ENCODE measurements around the gene PCOLCE2. TPM values are rescaled to one million over a fixed set of nuclear protein-coding genes. Genes with fewer than 3 reads are reported as not detected.
"Not testable (repeated sequence)": the region's sequence is repeated elsewhere in the genome, so short reads cannot be mapped to it uniquely, and the experiment has no call there.

The PCOLCE2 gene
- total and polyA plus RNA-seq, 2 experiments from 2014 or later: 5.4 to 6.5 TPM

DNA sequence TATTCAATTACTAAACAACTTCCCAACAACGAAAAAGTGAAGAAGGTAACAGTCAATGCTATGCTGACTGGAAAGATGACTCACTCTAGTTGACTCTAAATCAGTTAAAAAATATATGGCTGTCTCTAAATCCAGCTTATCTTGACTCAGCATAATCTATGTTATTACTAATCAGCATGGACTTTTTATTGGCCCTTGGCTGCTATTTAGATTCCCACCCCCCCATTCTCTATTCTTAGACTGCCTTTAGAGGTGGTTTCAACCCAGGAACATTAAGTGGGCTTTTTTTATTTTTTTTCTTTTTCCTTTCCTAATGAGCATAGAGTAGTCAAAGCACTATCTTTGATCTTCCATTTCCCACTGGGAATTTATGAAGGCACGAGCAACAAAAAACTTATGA lies 1.9 kb downstream of the PCOLCE2 start:
- Histone ChIP-seq H3K4me1 (ENCODE audit: low read depth) (no peaks in the 10 kb centered on the region), H3K36me3 (no peaks in the 10 kb centered on the region), H3K9me3 (ENCODE audit: low read depth) (no peaks in the 10 kb centered on the region), H3K27ac (no peak overlapping the region), H3K27me3 (peaks cover 13% of the 10 kb centered on the region), H3K4me3 (no peak overlapping the region)
- peak in 1 of 2 donors; percentile 40 for DNase-seq (ENCODE audit: low read depth in 1 of 2, low spot score in 1 of 2)
- no peak for TF ChIP-seq CTCF (IDR thresholded peaks at IDR 0.05; ENCODE audit: low read depth, low read length)

- no peaks in the 10 kb centered on the region for H3K36me3 ChIP-seq
- H3K4me1 ChIP-seq (ENCODE audit: low read depth): no peaks in the 10 kb centered on the region
- TF ChIP-seq CTCF (IDR thresholded peaks at IDR 0.05; ENCODE audit: low read depth, low read length): no peak
- H3K4me3 ChIP-seq: no peak overlapping the region
- no peak overlapping the region for H3K27ac ChIP-seq
- no peaks in the 10 kb centered on the region for H3K9me3 ChIP-seq (ENCODE audit: low read depth)
- no peak for DNase-seq (ENCODE audit: low read depth in 1 of 2, low spot score in 1 of 2)
- peaks cover 13% of the 10 kb centered on the region for H3K27me3 ChIP-seq
Measured at GRCh38 chr3:142886021-142886420, 2.9 kb downstream of the PCOLCE2 start.

GRCh38 chr3:142884531-142884930 lies 4.4 kb downstream of the PCOLCE2 start:
- no peak for DNase-seq (ENCODE audit: low read depth in 1 of 2, low spot score in 1 of 2)
- Histone ChIP-seq H3K4me3 (no peak overlapping the region), H3K27me3 (peaks cover 7% of the 10 kb centered on the region), H3K4me1 (ENCODE audit: low read depth) (no peaks in the 10 kb centered on the region), H3K27ac (no peak overlapping the region), H3K9me3 (ENCODE audit: low read depth) (no peaks in the 10 kb centered on the region), H3K36me3 (no peaks in the 10 kb centered on the region)
- no peak for TF ChIP-seq CTCF (IDR thresholded peaks at IDR 0.05; ENCODE audit: low read depth, low read length)

DNA sequence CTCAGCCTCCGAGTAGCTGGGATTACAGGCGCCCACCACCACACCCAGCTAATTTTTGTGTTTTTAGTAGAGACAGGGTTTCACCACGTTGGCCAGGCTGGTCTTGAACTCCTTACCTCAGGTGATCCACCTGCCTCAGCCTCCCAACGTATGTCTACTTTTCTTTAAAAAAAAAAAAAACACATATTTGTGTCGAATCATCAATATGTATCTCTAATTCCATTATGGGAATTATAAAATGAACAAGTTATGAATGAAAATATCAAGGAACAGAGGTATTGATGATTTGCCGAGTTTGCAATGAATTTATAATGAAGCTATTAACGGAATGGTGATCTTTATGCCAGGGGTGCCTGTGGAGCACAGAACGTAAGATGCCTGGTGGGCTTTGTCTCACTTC lies 5.3 kb downstream of the PCOLCE2 start:
- H3K4me3 ChIP-seq; DNase-seq (ENCODE audit: low read depth in 1 of 2, low spot score in 1 of 2); H3K27me3 ChIP-seq: not testable (repeated sequence)

DNA sequence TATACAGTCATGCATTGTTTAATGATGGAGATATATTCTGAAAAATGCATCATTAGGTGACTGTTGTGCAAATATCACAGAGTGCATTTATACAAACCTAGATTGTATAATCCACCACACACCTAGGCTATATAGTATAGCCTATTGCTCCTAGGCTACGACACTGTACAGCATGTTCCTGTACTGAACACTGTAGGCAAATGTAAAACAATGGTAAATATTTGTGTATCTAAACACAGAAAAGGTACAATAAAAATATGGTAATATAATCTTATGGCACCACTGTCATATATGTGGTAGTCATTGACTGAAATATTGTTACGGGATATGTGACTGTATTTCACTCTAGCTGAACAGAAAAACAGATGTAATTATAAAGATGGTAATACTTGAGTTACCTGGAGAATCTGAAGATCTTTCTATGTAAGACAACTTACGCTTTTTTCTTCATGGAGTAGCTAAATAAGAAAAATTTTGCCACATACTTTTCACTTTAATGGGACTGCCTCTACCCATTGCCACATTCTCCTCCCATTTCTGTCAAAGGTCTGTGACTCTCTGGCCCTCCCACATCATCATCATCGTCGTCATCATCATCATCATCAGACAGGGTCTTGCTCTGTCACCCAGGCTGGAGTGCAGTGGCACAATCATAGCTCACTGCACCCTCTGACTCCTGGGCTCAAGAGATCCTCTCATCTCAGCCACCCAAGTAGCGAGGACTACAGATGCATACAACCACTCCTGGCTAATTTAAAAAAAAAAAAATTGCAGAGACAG lies 7.2 kb downstream of the PCOLCE2 start:
- Histone ChIP-seq H3K4me3 (no peak overlapping the region), H3K27ac (no peak overlapping the region), H3K4me1 (ENCODE audit: low read depth) (no peaks in the 10 kb centered on the region), H3K27me3 (no peaks in the 10 kb centered on the region), H3K36me3 (no peaks in the 10 kb centered on the region), H3K9me3 (ENCODE audit: low read depth) (no peaks in the 10 kb centered on the region)
- no peak for TF ChIP-seq CTCF (IDR thresholded peaks at IDR 0.05; ENCODE audit: low read depth, low read length)
- DNase-seq (ENCODE audit: low read depth in 1 of 2, low spot score in 1 of 2): no peak

More for the DNA sequence above, 5.3 kb downstream of the PCOLCE2 start:
- H3K36me3 ChIP-seq; H3K4me1 ChIP-seq (ENCODE audit: low read depth); H3K27ac ChIP-seq; H3K9me3 ChIP-seq (ENCODE audit: low read depth): not testable (repeated sequence)

GRCh38 chr3:142878649-142879300 lies 10.1 kb downstream of the PCOLCE2 start:
- no peak for TF ChIP-seq CTCF (IDR thresholded peaks at IDR 0.05; ENCODE audit: low read depth, low read length)
- no peaks in the 10 kb centered on the region for H3K9me3 ChIP-seq (ENCODE audit: low read depth)
- H3K27ac ChIP-seq: no peak overlapping the region
- DNase-seq (ENCODE audit: low read depth in 1 of 2, low spot score in 1 of 2): no peak
- H3K4me1 ChIP-seq (ENCODE audit: low read depth): no peaks in the 10 kb centered on the region
- H3K27me3 ChIP-seq: no peaks in the 10 kb centered on the region
- no peaks in the 10 kb centered on the region for H3K36me3 ChIP-seq
- H3K4me3 ChIP-seq: no peak overlapping the region
